Daoy (cell line): ENCODE data around the gene ZC3H12D. TPM values are rescaled to one million over a fixed set of nuclear protein-coding genes. Genes with fewer than 3 reads are reported as not detected.
A peak's percentile ranks its signal among the peaks of the same experiment; 100 is the strongest.
"Not testable (repeated sequence)": the region's sequence is repeated elsewhere in the genome, so short reads cannot be mapped to it uniquely, and the experiment has no call there.

Experiments used
- DNase-seq: peaks from one replicate; pipeline ENCODE4 v3.0.0-alpha.2; 2015; ENCODE audit warnings: low read depth
- total RNA-seq: library from RNA; depleted of rRNA; stranded (reverse); fragments of >200 nt; shearing (Covaris generic); gene quantifications from 2 replicates; pipeline ENCODE4 v1.2.3, GENCODE V29; 2014

Gene ZC3H12D
- total RNA-seq, 1 experiment from 2014 or later = 0.17 TPM

DNA sequence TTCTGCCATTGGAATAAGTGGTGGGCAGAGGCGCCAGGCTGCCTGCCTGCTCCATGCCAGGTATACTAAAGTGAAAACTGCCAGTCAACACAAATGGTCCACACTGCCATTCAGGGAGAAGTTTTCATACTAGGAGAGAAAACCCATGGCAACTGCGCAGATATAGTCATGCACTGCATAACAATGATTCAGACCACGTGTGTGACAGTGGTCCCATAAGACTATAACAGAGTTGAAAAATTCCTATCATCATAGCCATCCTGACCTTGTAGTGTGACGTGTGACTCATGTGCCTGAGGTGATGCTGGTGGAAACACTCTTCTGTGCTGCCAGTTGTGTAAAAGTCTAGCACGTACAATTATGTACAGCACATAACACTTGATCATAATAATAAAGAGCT is 25.1 kb downstream of the ZC3H12D start:
- DNase-seq = peak; percentile 36

GRCh38 chr6:149458806-149459205 is 26.0 kb downstream of the ZC3H12D start:
- no peak for DNase-seq

GRCh38 chr6:149458196-149458595 is 26.6 kb downstream of the ZC3H12D start:
- peak; percentile 70 for DNase-seq

- no peak for DNase-seq
Observed at GRCh38 chr6:149457316-149457884, 27.4 kb downstream of the ZC3H12D start.

GRCh38 chr6:149456311-149457021 is 28.3 kb downstream of the ZC3H12D start:
- DNase-seq = no peak

DNA sequence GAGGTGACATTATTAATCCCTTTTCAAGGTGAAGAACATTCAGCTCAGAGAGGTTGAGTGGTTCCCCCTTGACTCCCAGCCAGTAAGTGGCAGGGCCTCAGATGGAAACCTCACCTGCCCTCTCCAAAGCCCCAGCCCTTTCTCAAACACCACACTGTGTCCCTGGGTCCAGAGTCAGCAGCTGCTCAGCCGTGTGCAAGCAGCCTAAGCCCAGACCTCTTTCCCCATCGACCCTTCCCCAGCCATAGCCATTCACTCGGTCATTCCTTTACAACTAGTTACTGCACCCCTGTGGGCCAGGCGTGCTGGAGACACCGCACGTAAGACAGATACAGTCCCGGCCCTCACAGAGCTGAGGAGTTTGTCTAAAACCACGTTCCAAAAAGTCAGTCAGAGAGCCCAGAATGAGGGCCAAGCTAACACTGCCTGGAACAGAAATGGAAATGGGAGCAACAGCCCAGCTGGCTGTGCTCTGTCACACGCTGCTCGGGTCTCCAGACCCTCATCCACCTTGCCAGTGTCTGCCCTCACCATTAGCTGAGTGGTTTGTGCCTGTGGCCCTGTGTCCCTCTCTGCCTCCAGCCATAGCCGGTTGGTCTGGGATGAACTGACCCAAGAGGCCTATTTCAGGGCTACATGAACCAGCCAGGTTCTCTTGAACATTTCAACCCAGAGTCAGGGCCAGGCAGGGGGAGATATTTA is 29.6 kb downstream of the ZC3H12D start:
- no peak for DNase-seq

GRCh38 chr6:149454346-149454848 is 30.4 kb downstream of the ZC3H12D start:
- peak; percentile 84 for DNase-seq

DNA sequence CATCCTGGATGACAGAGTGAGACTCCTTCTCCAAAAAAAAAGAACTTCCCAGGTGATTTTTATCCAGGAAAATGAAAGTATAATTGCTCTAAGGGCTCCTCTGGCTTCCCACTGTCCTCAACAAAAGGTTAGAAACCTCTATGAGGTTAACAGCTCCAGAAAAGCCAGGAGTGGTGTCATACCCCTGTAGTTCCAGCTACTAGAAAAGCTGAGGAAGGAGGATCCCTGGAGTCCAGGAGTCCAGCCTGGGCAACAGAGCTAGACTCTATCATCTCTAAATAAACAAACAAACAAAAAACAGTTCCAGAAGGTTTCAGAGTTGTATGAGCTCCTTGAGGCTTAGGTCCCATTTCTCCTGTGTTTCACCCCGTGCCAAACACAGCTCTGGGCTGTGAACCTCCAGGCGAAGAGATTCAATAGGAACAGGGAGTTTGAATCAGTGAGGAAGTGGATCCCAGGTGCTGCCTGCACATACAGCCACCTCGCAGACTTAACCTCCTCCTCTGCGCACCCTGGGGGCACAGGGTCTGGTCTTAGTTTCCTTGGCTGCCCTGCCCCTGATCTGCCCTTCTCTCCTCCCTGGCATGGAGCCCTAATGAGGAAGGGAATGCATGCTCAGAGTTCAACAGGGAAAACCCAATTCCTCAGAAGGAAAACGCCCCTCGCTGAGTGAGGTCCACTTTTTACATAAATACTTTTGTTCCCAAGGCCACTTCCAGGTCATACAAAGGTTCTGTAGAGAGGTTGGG is 31.0 kb downstream of the ZC3H12D start:
- no peak for DNase-seq

GRCh38 chr6:149452037-149452939 is 32.5 kb downstream of the ZC3H12D start:
- no peak for DNase-seq

DNA sequence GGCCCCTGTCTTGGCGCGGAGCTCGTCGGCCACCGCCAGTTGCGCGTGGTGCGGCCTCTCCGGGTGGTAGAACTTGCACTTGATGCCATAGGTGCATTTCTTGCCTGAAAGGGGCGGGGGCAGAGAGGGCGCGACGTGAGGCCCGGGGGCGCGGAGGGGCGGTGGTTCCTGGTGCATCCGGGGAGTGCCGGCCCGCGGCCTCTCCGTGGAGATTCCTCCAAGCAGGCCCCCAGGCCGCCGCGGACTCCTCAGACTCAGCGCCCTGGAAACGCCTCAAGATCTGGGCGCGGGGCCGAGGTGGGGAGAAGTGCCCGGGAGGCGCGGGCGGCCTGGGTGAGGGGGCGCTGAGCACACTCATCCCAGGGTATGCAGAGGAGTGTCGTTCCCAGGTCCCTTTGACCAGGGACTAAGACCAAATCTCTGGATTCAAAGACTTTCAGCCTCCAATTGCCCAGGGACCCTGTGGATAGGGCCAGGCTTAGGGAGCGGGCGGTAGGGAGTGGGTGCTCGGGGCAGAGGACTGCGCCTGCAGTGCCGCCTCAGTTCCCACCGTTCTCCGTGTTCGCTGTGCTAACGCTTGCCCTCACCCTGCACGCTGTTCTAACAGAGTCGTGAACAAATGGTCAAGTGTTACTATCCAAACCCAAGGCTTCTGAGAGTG is 33.3 kb downstream of the ZC3H12D start:
- DNase-seq = no peak

DNA sequence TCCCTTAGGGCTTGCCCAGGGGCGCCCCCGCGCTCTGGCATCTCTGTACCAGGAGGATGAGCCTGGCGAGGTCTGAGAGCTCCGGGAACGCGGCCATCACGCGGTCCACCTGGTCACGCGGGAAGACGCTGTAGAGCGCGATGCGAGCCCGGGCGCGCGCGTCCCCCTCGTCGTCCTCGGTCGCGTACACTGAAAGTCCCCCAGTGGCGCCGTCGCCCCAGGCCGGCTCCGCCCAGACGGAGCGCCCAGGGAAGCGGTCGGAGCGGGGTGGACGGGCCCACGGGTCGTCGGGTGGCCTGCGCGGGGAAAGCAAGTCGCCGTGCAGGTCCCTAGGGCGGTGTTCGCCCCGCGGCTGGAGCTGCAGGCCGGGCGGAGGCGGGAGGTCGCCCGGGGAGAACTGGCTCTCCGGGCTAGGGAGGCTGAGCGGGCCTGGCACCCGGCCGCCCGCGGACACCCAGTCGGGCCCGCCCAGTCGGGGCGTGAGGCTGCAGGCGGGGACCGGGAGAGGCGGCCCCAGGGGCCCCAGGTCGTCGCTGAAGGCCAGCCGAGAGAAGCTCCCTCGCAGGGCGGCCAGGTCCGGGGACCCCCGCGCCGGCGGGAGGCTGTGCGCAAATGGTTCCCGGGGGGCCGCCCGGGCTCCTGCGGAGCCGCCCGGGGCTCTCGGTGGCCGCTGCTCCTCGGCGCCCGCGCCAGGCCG is 34.0 kb downstream of the ZC3H12D start:
- DNase-seq = no peak

- DNase-seq = no peak
Observed at GRCh38 chr6:149449831-149450678, 34.8 kb downstream of the ZC3H12D start.

- no peak for DNase-seq
Observed at GRCh38 chr6:149448821-149449453, 35.9 kb downstream of the ZC3H12D start.

DNA sequence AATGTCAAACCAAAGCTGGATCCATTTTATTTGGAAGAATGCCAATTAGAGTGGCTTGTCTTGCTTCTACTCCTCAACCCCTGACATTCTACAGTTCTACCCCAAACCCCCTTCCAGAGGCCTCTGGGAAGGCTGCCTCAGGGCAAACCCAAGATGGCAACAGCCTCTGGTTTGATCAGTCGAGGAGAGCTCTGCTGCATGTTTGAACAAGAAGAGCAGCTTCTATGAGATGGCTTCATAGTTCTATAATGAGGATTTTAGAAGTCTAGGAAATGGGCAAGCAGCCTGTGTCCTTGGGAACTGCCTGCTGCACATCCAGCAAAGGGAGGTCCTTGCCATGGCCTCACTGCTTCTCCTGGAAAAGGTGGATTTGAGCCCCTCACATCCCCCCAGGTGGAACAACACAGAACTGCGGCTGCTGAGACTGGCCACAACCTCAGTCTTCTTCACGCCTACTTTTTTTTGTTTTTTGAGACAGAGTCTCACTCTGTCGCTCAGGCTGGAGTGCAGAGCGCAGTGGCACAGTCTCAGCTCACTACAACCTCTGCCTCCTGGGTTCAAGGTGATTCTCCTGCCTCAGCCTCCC is 37.9 kb downstream of the ZC3H12D start:
- no peak for DNase-seq

GRCh38 chr6:149445573-149445972 is 39.2 kb downstream of the ZC3H12D start:
- no peak for DNase-seq

DNA sequence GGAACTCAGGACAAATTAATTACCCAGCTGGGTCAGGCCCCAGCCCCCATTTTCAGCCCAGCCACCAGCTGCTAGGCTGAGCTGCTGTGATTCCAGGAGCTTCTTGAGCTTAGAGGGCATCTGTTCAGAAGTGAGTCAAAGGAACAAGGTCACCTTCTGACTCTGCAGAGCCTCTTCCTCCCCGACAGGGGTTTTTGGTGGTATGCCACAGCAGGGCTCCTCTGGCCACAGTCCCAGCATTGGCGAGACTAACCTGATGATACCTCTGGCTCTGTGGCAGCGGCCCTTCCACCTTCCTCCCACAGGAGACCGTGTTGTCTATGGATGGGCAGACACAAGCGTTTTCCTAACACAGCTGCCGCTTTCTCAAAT is 39.7 kb downstream of the ZC3H12D start:
- no peak for DNase-seq

DNA sequence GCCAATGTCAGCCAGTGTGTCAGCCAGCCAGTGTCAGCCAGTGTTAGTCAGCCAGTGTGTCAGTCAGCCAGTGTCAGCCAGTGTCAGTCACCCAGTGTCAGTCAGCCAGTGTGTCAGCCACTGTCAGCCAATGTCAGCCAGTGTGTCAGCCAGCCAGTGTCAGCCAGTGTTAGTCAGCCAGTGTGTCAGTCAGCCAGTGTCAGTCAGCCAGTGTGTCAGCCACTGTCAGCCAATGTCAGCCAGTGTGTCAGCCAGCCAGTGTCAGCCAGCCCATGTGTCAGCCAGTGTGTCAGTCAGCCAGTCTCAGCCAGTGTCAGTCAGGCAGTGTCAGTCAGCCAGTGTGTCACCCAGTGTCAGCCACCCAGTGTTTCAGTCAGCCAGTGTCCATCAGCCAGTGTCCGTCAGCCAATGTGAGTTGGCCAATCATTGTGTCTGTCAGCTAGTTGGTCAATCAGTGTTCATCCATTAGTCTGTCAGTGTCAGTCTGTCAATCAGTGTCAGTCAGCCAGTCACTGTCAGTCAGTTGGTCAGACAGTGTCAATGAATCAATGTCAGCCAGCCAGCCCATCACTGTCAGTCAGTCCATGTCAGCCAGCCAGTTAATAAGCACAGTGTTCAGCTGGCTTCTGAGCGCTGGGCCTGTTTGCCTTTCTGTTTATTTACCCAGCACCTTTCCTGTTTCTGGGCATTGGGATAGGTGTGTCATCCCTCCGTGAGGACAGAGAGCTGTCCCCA is 40.3 kb downstream of the ZC3H12D start:
- not testable (repeated sequence) for DNase-seq
